ENCODE results near the gene SYT13. TPM values are rescaled to one million over a fixed set of nuclear protein-coding genes. Genes with fewer than 3 reads are reported as not detected.

Gene SYT13, protein sequence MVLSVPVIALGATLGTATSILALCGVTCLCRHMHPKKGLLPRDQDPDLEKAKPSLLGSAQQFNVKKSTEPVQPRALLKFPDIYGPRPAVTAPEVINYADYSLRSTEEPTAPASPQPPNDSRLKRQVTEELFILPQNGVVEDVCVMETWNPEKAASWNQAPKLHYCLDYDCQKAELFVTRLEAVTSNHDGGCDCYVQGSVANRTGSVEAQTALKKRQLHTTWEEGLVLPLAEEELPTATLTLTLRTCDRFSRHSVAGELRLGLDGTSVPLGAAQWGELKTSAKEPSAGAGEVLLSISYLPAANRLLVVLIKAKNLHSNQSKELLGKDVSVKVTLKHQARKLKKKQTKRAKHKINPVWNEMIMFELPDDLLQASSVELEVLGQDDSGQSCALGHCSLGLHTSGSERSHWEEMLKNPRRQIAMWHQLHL
- not detected in 2 replicates for total RNA-seq

GRCh38 chr11:45285930-45286632 lies at the start of gene SYT13:
TSS of gene SYT13 (minus strand) at chr11:45286341. CDS start at chr11:45286207, 134 bp downstream.

Other genes starting within 250 kb of the SYT13 start
- gene PRDM11, start 139.7 kb downstream of the SYT13 start, total RNA-seq: 6.5 and 10.8 TPM in 2 replicates

All from epithelial cell of umbilical artery (primary cell).